ENCODE results near the gene UVRAG.

DNA sequence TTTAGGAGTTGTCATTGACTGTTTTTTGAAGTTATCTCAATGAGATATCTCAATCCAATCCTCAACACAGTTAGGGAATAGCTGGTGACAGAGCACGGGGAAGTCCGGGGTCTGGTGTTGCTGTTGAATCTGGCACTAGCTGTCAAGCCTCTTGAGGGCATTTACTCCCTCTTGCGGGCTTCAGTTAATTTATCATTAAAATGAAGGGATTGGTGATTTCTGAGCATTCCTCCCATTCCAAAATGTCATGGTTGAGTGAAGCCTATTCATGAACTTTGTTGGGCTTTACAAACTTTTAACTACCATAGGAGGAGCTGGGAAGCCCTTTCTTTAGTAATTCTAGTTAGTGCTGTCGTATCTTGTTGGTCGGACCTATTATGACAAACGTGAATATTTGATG is 40.2 kb downstream of the UVRAG start:
- TF ChIP-seq TCF7L2 (IDR thresholded peaks at IDR 0.05; ENCODE audit: low read depth, low read length): no peak
- TF ChIP-seq, protein P1, sequence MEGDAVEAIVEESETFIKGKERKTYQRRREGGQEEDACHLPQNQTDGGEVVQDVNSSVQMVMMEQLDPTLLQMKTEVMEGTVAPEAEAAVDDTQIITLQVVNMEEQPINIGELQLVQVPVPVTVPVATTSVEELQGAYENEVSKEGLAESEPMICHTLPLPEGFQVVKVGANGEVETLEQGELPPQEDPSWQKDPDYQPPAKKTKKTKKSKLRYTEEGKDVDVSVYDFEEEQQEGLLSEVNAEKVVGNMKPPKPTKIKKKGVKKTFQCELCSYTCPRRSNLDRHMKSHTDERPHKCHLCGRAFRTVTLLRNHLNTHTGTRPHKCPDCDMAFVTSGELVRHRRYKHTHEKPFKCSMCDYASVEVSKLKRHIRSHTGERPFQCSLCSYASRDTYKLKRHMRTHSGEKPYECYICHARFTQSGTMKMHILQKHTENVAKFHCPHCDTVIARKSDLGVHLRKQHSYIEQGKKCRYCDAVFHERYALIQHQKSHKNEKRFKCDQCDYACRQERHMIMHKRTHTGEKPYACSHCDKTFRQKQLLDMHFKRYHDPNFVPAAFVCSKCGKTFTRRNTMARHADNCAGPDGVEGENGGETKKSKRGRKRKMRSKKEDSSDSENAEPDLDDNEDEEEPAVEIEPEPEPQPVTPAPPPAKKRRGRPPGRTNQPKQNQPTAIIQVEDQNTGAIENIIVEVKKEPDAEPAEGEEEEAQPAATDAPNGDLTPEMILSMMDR (IDR thresholded peaks at IDR 0.05): no peak

Data from Panc1 (cell line).